Osteocyte (in vitro differentiated cells): ENCODE results near the gene TRAIP. TPM values are rescaled to one million over a fixed set of nuclear protein-coding genes. Genes with fewer than 3 reads are reported as not detected.

Experiments used
- DNase-seq: peaks from one replicate; pipeline ENCODE4 v3.0.0; 2021; ENCODE audit warnings: mixed read lengths; ENCODE audit not compliant: unreplicated experiment; ENCODE audit errors: extremely low spot score
- H3K27ac Mint-ChIP-seq: one replicate; pipeline ENCODE4 v1.8.0; 2021; ENCODE audit warnings: mild to moderate bottlenecking, mixed read lengths; ENCODE audit not compliant: unreplicated experiment
- H3K27me3 Mint-ChIP-seq: one replicate; pipeline ENCODE4 v1.8.0; 2021; ENCODE audit warnings: mixed read lengths; ENCODE audit not compliant: unreplicated experiment
- H3K36me3 Mint-ChIP-seq: one replicate; pipeline ENCODE4 v1.8.0; 2021; ENCODE audit warnings: mixed read lengths; ENCODE audit not compliant: unreplicated experiment
- H3K4me1 Mint-ChIP-seq: one replicate; pipeline ENCODE4 v1.8.0; 2021; ENCODE audit warnings: mixed read lengths; ENCODE audit not compliant: unreplicated experiment
- H3K4me3 Mint-ChIP-seq: one replicate; pipeline ENCODE4 v1.8.0; 2021; ENCODE audit warnings: mild to moderate bottlenecking, moderate library complexity, mixed read lengths; ENCODE audit not compliant: unreplicated experiment
- H3K9me3 Mint-ChIP-seq: one replicate; pipeline ENCODE4 v1.8.0; 2021; ENCODE audit warnings: mixed read lengths; ENCODE audit not compliant: unreplicated experiment
- total RNA-seq: library from RNA; stranded (reverse); gene quantifications from 2 replicates; pipeline ENCODE4 v1.2.1, GENCODE V29; 2021
- TF ChIP-seq, protein P1 (sequence below): fragments of 200-600 bp; sonication (generic); IDR thresholded peaks from 2 replicates; pipeline ENCODE4 v1.5.0; 2021; ENCODE audit warnings: antibody characterized with exemption, mild to moderate bottlenecking, moderate library complexity

The TRAIP gene
- total RNA-seq, 1 donor from 2014 or later = 3.4 TPM

DNA sequence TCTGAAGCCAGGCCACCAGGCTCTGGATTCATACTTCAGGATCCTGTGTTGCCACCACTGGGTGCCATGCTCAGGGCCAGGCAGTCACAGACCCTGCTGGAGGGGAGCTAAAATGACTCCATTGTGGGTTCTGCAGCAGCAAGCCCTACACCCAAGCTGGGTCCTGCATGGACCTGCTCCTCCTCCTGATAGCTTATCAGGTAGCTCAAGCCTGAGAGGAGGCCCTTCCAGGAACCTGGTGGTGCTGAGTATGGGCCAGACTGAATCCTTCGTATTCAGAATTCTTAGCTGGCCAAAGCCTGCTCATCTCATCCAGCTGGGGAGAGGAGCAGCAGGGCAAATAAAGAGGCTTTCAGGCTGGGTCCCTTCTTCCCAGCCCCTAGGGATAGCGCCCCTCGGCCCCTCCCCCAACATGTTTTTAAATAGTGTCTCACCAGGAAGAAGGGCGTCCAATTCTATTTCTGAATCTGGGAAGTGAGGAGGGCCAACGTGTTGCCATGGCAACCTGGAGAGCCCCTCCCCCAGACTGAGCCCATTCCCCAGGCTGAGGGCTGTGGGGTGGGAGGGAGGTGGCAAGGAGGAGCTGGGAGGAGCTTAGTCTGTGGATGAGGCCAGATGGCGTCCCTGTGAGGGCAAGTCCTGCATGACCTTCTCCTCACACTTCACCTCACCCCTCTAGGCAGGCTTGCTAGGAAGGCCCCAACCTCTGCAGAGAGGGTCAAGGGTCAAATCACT lies 24.4 kb upstream of the TRAIP start:
- H3K4me3 Mint-ChIP-seq = no peak overlapping the region
- H3K27me3 Mint-ChIP-seq = peaks cover 15% of the 10 kb centered on the region
- TF ChIP-seq, protein P1, sequence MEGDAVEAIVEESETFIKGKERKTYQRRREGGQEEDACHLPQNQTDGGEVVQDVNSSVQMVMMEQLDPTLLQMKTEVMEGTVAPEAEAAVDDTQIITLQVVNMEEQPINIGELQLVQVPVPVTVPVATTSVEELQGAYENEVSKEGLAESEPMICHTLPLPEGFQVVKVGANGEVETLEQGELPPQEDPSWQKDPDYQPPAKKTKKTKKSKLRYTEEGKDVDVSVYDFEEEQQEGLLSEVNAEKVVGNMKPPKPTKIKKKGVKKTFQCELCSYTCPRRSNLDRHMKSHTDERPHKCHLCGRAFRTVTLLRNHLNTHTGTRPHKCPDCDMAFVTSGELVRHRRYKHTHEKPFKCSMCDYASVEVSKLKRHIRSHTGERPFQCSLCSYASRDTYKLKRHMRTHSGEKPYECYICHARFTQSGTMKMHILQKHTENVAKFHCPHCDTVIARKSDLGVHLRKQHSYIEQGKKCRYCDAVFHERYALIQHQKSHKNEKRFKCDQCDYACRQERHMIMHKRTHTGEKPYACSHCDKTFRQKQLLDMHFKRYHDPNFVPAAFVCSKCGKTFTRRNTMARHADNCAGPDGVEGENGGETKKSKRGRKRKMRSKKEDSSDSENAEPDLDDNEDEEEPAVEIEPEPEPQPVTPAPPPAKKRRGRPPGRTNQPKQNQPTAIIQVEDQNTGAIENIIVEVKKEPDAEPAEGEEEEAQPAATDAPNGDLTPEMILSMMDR = no peak
- no peak for DNase-seq
- no peaks in the 10 kb centered on the region for H3K4me1 Mint-ChIP-seq
- H3K9me3 Mint-ChIP-seq = no peaks in the 10 kb centered on the region
- H3K36me3 Mint-ChIP-seq = no peaks in the 10 kb centered on the region
- H3K27ac Mint-ChIP-seq = no peak overlapping the region

DNA sequence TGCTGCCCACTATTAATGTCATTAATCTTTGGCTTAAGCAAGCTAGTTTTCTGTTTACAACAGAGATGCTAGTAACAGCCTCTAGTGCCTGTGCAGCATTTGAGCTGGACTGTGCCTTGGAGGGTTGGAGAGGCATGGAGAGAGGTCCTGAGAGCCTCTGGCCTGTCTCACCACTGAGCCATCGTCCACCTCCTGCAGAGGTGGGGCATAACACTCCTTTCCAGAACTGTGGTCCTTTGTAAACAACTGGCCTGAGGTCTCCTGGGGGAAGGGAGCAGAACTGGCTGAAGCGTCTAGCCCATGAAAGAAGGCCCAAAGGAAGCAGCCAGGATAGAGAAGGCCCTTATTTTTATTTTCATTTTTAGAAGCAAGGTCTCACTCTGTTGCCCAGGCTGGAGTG lies 23.4 kb upstream of the TRAIP start:
- no peak for DNase-seq
- TF ChIP-seq, protein P1 = no peak
- Mint-ChIP-seq H3K27me3 (peaks cover 15% of the 10 kb centered on the region), H3K4me1 (no peaks in the 10 kb centered on the region), H3K9me3 (no peaks in the 10 kb centered on the region), H3K27ac (no peak overlapping the region), H3K36me3 (no peaks in the 10 kb centered on the region), H3K4me3 (no peak overlapping the region)

DNA sequence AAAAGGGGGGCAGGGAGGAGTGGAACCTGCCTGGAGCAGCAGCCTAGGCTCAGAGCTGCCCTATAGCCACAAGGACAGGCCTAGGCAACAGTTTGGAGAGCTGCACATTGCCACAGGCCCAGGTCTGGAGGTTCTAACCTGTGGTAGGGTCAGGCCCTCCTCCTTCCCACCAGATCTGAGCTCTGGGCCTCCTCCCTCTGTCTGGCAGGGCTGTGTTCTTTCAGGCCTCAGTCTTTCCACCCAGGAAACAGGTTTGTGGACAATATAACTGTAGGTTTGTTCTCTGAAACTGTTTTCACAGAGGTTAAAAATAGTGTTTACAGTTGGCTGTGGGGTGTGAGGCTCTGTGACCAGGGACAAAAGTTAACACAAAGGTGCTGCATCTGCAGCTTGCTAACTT lies 22.3 kb upstream of the TRAIP start:
- Mint-ChIP-seq H3K4me1 (no peaks in the 10 kb centered on the region), H3K27ac (no peak overlapping the region), H3K4me3 (no peak overlapping the region), H3K27me3 (peaks cover 12% of the 10 kb centered on the region), H3K9me3 (no peaks in the 10 kb centered on the region), H3K36me3 (no peaks in the 10 kb centered on the region)
- TF ChIP-seq, protein P1 = no peak
- no peak for DNase-seq

DNA sequence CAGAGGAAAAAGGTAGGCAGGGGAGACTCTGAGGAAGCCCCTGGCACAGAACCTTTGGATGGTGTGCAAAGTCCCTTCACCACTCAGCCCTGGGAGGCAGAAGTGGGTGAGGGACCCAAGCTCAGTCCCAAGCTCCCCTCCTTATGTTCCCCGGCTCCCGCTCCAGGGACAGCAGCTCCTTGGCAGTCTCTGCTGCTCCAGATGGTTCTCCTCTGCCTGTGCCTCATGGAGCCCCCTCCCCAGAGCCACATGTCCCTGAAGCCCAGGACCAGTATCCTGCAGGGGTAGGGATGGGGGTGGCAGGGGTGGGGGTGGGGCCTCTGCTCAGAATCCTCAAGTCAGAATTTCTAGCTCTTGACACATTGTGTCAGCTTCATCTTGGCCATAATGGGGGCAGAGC lies 21.4 kb upstream of the TRAIP start:
- DNase-seq = no peak
- TF ChIP-seq, protein P1 = no peak
- H3K36me3 Mint-ChIP-seq = no peaks in the 10 kb centered on the region
- H3K27ac Mint-ChIP-seq = no peak overlapping the region
- H3K4me3 Mint-ChIP-seq = no peak overlapping the region
- peaks cover 12% of the 10 kb centered on the region for H3K27me3 Mint-ChIP-seq
- H3K9me3 Mint-ChIP-seq = no peaks in the 10 kb centered on the region
- H3K4me1 Mint-ChIP-seq = no peaks in the 10 kb centered on the region

DNA sequence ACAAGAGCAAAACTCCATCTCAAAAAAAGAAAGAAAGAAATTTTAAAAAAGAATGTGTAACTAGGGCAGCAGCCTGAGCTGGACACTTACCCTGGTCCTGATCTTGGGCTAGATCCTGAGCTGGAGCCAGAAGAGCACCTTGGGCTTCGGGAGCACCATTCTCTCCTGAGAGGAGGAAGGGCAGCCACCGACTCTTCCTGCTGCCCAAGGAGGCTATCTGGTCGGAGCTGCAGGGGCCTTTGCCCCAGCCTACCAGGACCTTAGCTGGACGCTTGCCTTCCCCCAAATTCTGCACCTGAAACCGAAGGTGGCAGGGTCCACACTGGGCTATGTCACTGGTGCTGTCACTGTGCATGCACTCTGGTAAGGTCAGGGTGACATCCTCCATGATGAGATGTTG lies 20.2 kb upstream of the TRAIP start:
- TF ChIP-seq, protein P1 = no peak
- peaks cover 3% of the 10 kb centered on the region for H3K27me3 Mint-ChIP-seq
- no peaks in the 10 kb centered on the region for H3K36me3 Mint-ChIP-seq
- no peaks in the 10 kb centered on the region for H3K9me3 Mint-ChIP-seq
- no peak overlapping the region for H3K4me3 Mint-ChIP-seq
- H3K27ac Mint-ChIP-seq = no peak overlapping the region
- DNase-seq = no peak
- no peaks in the 10 kb centered on the region for H3K4me1 Mint-ChIP-seq
